Endothelial cell of umbilical vein (primary cell): ENCODE data around the gene ZSCAN1. TPM values are rescaled to one million over a fixed set of nuclear protein-coding genes. Genes with fewer than 3 reads are reported as not detected.

Experiments
- BruUV-seq: library from RNA; stranded (reverse); fragments of 400-500 nt; replicated peaks from 2 replicates; lab custom pipeline; 2021; lab: Mats Ljungman, UMichigan
- CTCF ChIA-PET: fragments of 300-600, 350-600 bp; sonication (Branson Sonifier 250); formaldehyde crosslinking; loops from one replicate; lab custom pipeline; 2021; ENCODE audit warnings: antibody characterized with exemption, inconsistent platforms; lab: Charles Lee
- POLR2A ChIA-PET: fragments of 300-600, 350-600 bp; sonication (Branson Sonifier 250); formaldehyde crosslinking; loops from one replicate; lab custom pipeline; 2021; ENCODE audit warnings: antibody characterized with exemption, inconsistent platforms; lab: Charles Lee
- DNase-seq: peaks from one replicate; pipeline ENCODE4 v3.0.0-alpha.2; 2011; ENCODE audit warnings: low read depth, low spot score
- FAIRE-seq: peaks from 2 replicates; lab custom pipeline; 2011; peaks lifted over from hg19 to GRCh38; lab: Jason Lieb, UNC
- H2AFZ ChIP-seq: 2 replicates; pipeline ENCODE4 v1.6.0; 2012; ENCODE audit warnings: low read depth, low read length, control low read depth, inconsistent platforms
- H3K27ac ChIP-seq: 2 replicates; pipeline ENCODE4 v1.5.1; 2011; ENCODE audit warnings: low read depth, mild to moderate bottlenecking, control low read depth, low read length, moderate library complexity; ENCODE audit not compliant: insufficient read depth
- H3K27me3 ChIP-seq, 2 experiments: 2 replicates each; pipeline versions ENCODE4 v1.6.0 to v1.6.1; 2011; ENCODE audit warnings: low read length in 2 of 2, mixed read lengths in 1 of 2; ENCODE audit not compliant: control insufficient read depth in 2 of 2, insufficient read depth in 2 of 2
- H3K36me3 ChIP-seq, 2 experiments: 2 replicates in 1 of 2; 3 replicates in 1 of 2; pipeline ENCODE4 v1.5.1; 2011; ENCODE audit warnings: low read length in 2 of 2, mild to moderate bottlenecking in 1 of 2, moderate library complexity in 1 of 2; ENCODE audit not compliant: control insufficient read depth in 2 of 2, insufficient read depth in 2 of 2; ENCODE audit errors: extremely low read depth in 1 of 2
- H3K4me1 ChIP-seq: 3 replicates; pipeline ENCODE4 v1.5.1; 2011; ENCODE audit warnings: mild to moderate bottlenecking, low read length; ENCODE audit not compliant: control insufficient read depth, insufficient read depth; ENCODE audit errors: extremely low read depth
- H3K4me2 ChIP-seq: 2 replicates; pipeline ENCODE4 v1.6.1; 2011; ENCODE audit warnings: low read length, control low read depth, mixed read lengths; ENCODE audit not compliant: insufficient read depth
- H3K4me3 ChIP-seq, 3 experiments: fragments of 200-600 bp in 1 of 3; sonication (generic), shearing (Covaris generic) in 1 of 3; replicated peaks in 1 of 3; 2 replicates each; pipeline ENCODE4 v1.5.1; 2011 to 2016; ENCODE audit warnings: control low read depth in 3 of 3, low read length in 3 of 3, mild to moderate bottlenecking in 2 of 3, inconsistent platforms in 1 of 3, low read depth in 1 of 3, moderate library complexity in 1 of 3; ENCODE audit not compliant: insufficient read depth in 1 of 3
- H3K79me2 ChIP-seq: 2 replicates; pipeline ENCODE4 v1.6.0; 2012; ENCODE audit warnings: low read length, inconsistent platforms; ENCODE audit not compliant: control insufficient read depth, insufficient read depth
- H3K9ac ChIP-seq: replicated peaks from 2 replicates; pipeline ENCODE3; 2011; ENCODE audit warnings: low read length, control low read depth; ENCODE audit not compliant: insufficient read depth; ENCODE audit errors: extremely low read depth
- H3K9me1 ChIP-seq: replicated peaks from 3 replicates; pipeline ENCODE4 v1.6.0; 2011; ENCODE audit warnings: mild to moderate bottlenecking, low read length; ENCODE audit not compliant: control insufficient read depth, insufficient read depth; ENCODE audit errors: extremely low read depth
- H3K9me3 ChIP-seq: replicated peaks from 2 replicates; pipeline ENCODE4 v1.5.1; 2012; ENCODE audit warnings: low read length, inconsistent platforms; ENCODE audit not compliant: control insufficient read depth, insufficient read depth
- H4K20me1 ChIP-seq: replicated peaks from 2 replicates; pipeline ENCODE3; 2011; ENCODE audit warnings: mild to moderate bottlenecking, low read length; ENCODE audit not compliant: control insufficient read depth, insufficient read depth; ENCODE audit errors: extremely low read depth
- EZH2 ChIP-seq: IDR thresholded peaks from 2 replicates; pipeline ENCODE4 v1.6.1; 2012; ENCODE audit warnings: borderline replicate concordance, low read depth, mild to moderate bottlenecking, moderate library complexity, low read length, inconsistent platforms; ENCODE audit not compliant: severe bottlenecking
- dilution Hi-C: fragments of 300-500 bp; cut with MboI; formaldehyde crosslinking; loops from one replicate; pipeline ENCODE4 v1.15.0; 2019; ENCODE audit warnings: low sequenced_read_pairs; ENCODE audit not compliant: extremely low pct_ligation_motif_present
- intact Hi-C: fragments of 100-400 bp; cut with micrococcal nuclease; formaldehyde crosslinking; loops from one replicate; pipeline ENCODE4 v1.10.0; 2022
- polyA plus RNA-seq, 4 experiments: library from polyadenylated mRNA; depleted of rRNA in 3 of 4; stranded (reverse) in 3 of 4; unstranded in 1 of 4; fragments of >200 nt; gene quantifications; 2 replicates each; pipeline versions ENCODE4 v1.2.1 to v1.2.3, GENCODE V29; 2011 to 2012; ENCODE audit warnings: missing spikeins in 1 of 4
- total RNA-seq: library from RNA; stranded (reverse); gene quantifications from 2 replicates; pipeline ENCODE4 v1.2.3, GENCODE V29; 2021
- TF ChIP-seq, protein P1 (sequence below), 2 donors: IDR thresholded peaks; 1 replicate in 1 of 2; 2 replicates in 1 of 2; pipeline ENCODE4 v1.5.1; 2011; ENCODE audit warnings: low read length in 2 of 2, mild to moderate bottlenecking in 2 of 2, moderate library complexity in 2 of 2, control low read depth in 1 of 2, inconsistent platforms in 1 of 2, low read depth in 1 of 2; ENCODE audit not compliant: insufficient read depth in 1 of 2; ENCODE audit errors: extremely low read depth in 1 of 2
- TF ChIP-seq, protein P2 (sequence below): IDR thresholded peaks from 2 replicates; pipeline ENCODE4 v1.6.1; 2011; ENCODE audit not compliant: insufficient read depth, insufficient read length

ZSCAN1 gene
- total and polyA plus RNA-seq, 2 donors (not counting 3 experiments of a cell fraction or from before 2014, with no cell fraction given), result 0.10 TPM; not detected in 1

DNA sequence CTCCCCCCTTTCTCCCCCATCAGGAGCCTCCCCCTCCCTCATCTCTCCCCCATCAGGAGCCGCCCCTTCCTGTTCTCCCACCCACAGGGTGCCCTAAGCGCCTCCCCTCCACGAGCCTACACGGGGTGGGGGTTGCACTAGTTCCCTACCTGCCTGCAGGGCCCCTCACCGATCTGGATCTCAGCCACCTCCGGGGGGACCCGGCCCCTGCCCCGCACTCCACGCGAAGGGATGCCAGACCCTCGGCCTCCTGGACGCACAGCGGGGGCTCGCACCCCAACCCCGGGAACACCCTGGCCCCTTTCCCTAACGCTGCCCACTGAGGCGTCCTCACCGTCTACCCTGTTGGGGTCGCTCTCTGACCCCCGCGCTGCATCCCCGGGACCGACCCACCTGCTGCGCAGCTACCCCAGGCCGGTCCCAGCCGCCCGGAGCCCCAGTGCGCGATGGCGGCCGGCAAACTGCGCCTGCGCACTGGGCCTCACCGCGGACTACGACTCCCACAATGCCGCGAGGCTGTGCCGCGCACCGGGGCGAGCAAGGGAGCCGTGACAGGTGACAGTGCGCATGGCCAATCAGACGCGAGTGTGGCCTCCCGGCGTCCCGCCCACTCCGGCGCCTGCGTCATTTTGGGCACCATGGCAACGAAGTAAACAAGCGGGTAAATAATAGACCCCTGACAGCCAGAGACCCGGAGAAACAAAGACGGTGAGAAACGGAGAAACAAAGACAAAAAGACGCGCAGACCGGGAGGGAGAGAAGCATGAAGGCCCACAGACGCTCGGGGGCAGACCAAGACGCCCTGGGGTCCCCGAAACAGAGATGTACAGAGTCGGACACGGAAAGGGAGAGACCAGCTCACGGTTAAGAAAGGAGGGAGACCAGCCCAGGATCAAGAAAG, 64.2 kb downstream of the ZSCAN1 start, which contains the start of gene ZSCAN18:
ZSCAN18 (minus strand) TSS at position 451 of the 901 bp plus-strand sequence. CDS start 7,964 bp downstream, outside the sequence.
- Histone ChIP-seq H3K36me3 (no peaks in the 10 kb centered on the region), H2AFZ (peak within 1 kb of the TSS; percentile 77), H3K4me1 (no peaks in the 10 kb centered on the region), H4K20me1 (no peaks in the 10 kb centered on the region), H3K79me2 (no peaks in the 10 kb centered on the region), H3K9me1 (no peaks in the 10 kb centered on the region), H3K9me3 (peaks cover 3% of the 10 kb centered on the region), H3K4me2 (peak within 1 kb of the TSS; percentile 41), H3K9ac (peak within 1 kb of the TSS; percentile 79), H3K27me3 (no peaks in the 10 kb centered on the region), H3K27ac (peak within 1 kb of the TSS; percentile 70), H3K4me3 (peak within 1 kb of the TSS; percentile 38 to 72 (median 43))
- CTCF ChIA-PET, result no interaction called here
- BruUV-seq, result no TSS peak
- TF ChIP-seq EZH2, result no peak
- TF ChIP-seq, protein P1, sequence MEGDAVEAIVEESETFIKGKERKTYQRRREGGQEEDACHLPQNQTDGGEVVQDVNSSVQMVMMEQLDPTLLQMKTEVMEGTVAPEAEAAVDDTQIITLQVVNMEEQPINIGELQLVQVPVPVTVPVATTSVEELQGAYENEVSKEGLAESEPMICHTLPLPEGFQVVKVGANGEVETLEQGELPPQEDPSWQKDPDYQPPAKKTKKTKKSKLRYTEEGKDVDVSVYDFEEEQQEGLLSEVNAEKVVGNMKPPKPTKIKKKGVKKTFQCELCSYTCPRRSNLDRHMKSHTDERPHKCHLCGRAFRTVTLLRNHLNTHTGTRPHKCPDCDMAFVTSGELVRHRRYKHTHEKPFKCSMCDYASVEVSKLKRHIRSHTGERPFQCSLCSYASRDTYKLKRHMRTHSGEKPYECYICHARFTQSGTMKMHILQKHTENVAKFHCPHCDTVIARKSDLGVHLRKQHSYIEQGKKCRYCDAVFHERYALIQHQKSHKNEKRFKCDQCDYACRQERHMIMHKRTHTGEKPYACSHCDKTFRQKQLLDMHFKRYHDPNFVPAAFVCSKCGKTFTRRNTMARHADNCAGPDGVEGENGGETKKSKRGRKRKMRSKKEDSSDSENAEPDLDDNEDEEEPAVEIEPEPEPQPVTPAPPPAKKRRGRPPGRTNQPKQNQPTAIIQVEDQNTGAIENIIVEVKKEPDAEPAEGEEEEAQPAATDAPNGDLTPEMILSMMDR (IDR thresholded peaks at IDR 0.05; ENCODE audit: extremely low read depth in 1 of 2, insufficient read depth in 1 of 2, low read depth in 1 of 2, low read length in 2 of 2), result no peak
- TF ChIP-seq, protein P2, sequence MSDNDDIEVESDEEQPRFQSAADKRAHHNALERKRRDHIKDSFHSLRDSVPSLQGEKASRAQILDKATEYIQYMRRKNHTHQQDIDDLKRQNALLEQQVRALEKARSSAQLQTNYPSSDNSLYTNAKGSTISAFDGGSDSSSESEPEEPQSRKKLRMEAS, result peak; percentile 55
- POLR2A ChIA-PET, result no interaction called here
- dilution Hi-C loops, result no loop called here
- FAIRE-seq (peak; percentile 33), DNase-seq (peak; percentile 93)
- intact Hi-C loops, result loop anchor here (10.0 kb wide), 1 partner anchor 57 kb away; the partner anchor contains the start of gene ZNF329
